ENCODE data around the gene GJC1.

DNA sequence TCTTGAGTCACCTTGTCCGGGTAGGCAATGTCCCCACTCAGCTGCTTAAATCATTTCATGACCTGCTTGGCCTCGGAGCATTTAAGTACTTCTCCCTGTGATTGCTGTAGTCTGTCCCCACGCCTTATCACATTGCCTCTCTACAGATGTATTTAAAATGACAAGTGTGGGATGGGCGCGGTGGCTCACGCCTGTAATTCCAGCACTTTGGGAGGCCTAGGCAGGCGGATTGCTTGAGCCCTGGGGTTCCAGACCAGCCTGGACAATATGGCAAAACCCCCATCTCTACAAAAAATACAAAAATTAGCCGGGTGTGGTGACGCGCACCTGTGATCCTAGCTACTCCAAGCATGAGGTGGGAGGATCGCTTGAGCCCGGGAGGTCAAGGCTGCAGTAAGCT lies 1.3 kb upstream of the GJC1 start:
- TF ChIP-seq CTCF (IDR thresholded peaks at IDR 0.05) (no peak), POLR2A (IDR thresholded peaks at IDR 0.05) (no peak)
